Ovary (tissue), 9 donors: ENCODE measurements around the gene RNF19B. TPM values are rescaled to one million over a fixed set of nuclear protein-coding genes. Genes with fewer than 3 reads are reported as not detected.
"Not testable (repeated sequence)": the region's sequence is repeated elsewhere in the genome, so short reads cannot be mapped to it uniquely, and the experiment has no call there.

ENCODE experiments used
- DNase-seq, 5 donors: peaks; one replicate each; pipeline ENCODE4 v3.0.0-alpha.2; 2019 to 2020
- H3K27ac ChIP-seq, 2 donors: fragments of 200-600 bp; one replicate each; pipeline versions ENCODE4 v1.5.1 to v1.8.0; 2019 to 2022
- H3K27me3 ChIP-seq: fragments of 200-600 bp; one replicate; pipeline ENCODE4 v1.8.0; 2022
- H3K36me3 ChIP-seq: fragments of 200-600 bp; sonication (generic); one replicate; pipeline ENCODE4 v1.5.1; 2019
- H3K4me1 ChIP-seq: one replicate; pipeline ENCODE4 v1.8.1; 2013; ENCODE audit warnings: mild to moderate bottlenecking, moderate library complexity; ENCODE audit not compliant: insufficient read depth
- H3K4me3 ChIP-seq: fragments of 200-600 bp; sonication (generic); one replicate; pipeline ENCODE4 v1.5.1; 2017
- H3K9me3 ChIP-seq, 2 donors: fragments of 200-600 bp in 1 of 2; sonication (generic) in 1 of 2; one replicate each; pipeline versions ENCODE4 v1.5.1 to v1.8.1; 2013 to 2019; ENCODE audit warnings: mild to moderate bottlenecking in 1 of 2, moderate library complexity in 1 of 2
- CTCF ChIP-seq, 3 donors: fragments of 450-650 bp in 2 of 3; fragments of 200-600 bp in 1 of 3; IDR thresholded peaks; one replicate each; pipeline versions ENCODE4 v1.5.1 to v1.8.0; 2016 to 2022; ENCODE audit warnings: antibody characterized with exemption in 3 of 3, mild to moderate bottlenecking in 1 of 3
- EP300 ChIP-seq: sonication (generic); formaldehyde crosslinking; IDR thresholded peaks from one replicate; pipeline ENCODE4 v1.6.1; 2017; ENCODE audit warnings: antibody characterized with exemption
- POLR2A ChIP-seq: fragments of 450-650 bp; IDR thresholded peaks from one replicate; pipeline ENCODE4 v1.6.1; 2017; ENCODE audit warnings: antibody characterized with exemption, mild to moderate bottlenecking, moderate library complexity
- WGBS, 3 donors: extraction: QIAGEN DNeasy Blood & Tissue Kit in 1 of 3; methylation state at CpG; one replicate each; pipeline versions ENCODE4 v1.1.5 to v1.1.7; 2013 to 2017; 5-methylcytosine and 5-hydroxymethylcytosine counted together
- intact Hi-C, 4 donors: fragments of 100-400 bp; cut with DNase I; formaldehyde crosslinking; loops; one replicate each; pipeline versions ENCODE4 v1.11.0 to v1.15.1; 2022 to 2023
- polyA plus RNA-seq, 2 donors: library from polyadenylated mRNA; stranded (reverse); fragments of 200-250 nt in 1 of 2; fragments of 350-450 nt in 1 of 2; fragmentation: Illumina TruSeq in 1 of 2; extraction: RNeasy Lipid Tissue Mini Kit (QIAGEN cat#74804) in 1 of 2; gene quantifications; one replicate each; pipeline ENCODE4 v1.2.3, GENCODE V29; 2013 to 2014
- total RNA-seq, 7 donors: library from RNA; depleted of rRNA in 2 of 7; stranded (reverse); fragments of >200 nt in 2 of 7; fragmentation: NEBNext Ultra II Directional in 3 of 7; extraction: Animal tissue kit (Norgen Biotek cat#: 25700) in 3 of 7; gene quantifications; one replicate each; pipeline versions ENCODE4 v1.1.0 to v1.2.4, GENCODE V29; 2016 to 2023
- donor health status: DM: no; HTN: no; CAD: no; lungs with moderate emphysema.
- donor health status: DM: no; HTN: no; CAD: no.
- donor health status: Bipolar disorder and iron deficiency.
- donor health status: DM: yes; HTN: yes; CAD: no.
- donor health status: DM: no; HTN: no; CAD: no.
- donor health status: DM: yes; HTN: yes; CAD: no.

RNF19B gene
- total and polyA plus RNA-seq, 9 donors, result 11.2 to 38.0 (median 15.0) TPM

- H3K36me3 ChIP-seq, result no peaks in the 10 kb centered on the region
- no peak overlapping the region for H3K27ac ChIP-seq
- intact Hi-C loops, result loop anchor here in 1 of 4 donors (10.0 kb wide), 1 partner anchor 65 kb away; no protein-coding TSS in a partner anchor
- no peak overlapping the region for H3K4me3 ChIP-seq
- WGBS, 3 donors, result 91 to 97% (median 96%) methylated on average over 10 of the region's 10 CpGs
- H3K9me3 ChIP-seq, result no peaks in the 10 kb centered on the region
- TF ChIP-seq POLR2A (no peak), CTCF (IDR thresholded peaks at IDR 0.05) (no peak), EP300 (no peak)
- H3K27me3 ChIP-seq, result no peaks in the 10 kb centered on the region
- H3K4me1 ChIP-seq, result no peaks in the 10 kb centered on the region
- DNase-seq, result no peak
Observed at GRCh38 chr1:32980080-32980479, 15.5 kb upstream of the RNF19B start.

GRCh38 chr1:32978854-32979253, 14.2 kb upstream of the RNF19B start:
- Histone ChIP-seq H3K4me1 (no peaks in the 10 kb centered on the region), H3K36me3 (no peaks in the 10 kb centered on the region), H3K4me3 (no peak overlapping the region), H3K27ac (no peak overlapping the region), H3K27me3 (no peaks in the 10 kb centered on the region), H3K9me3 (no peaks in the 10 kb centered on the region)
- no peak for DNase-seq
- TF ChIP-seq EP300 (no peak), POLR2A (no peak), CTCF (IDR thresholded peaks at IDR 0.05) (no peak)
- 70 to 86% (median 76%) methylated on average over 4 of the region's 4 CpGs for WGBS, 3 donors
- intact Hi-C loops, result no loop called here

- Histone ChIP-seq H3K4me1 (no peaks in the 10 kb centered on the region), H3K4me3 (no peak overlapping the region), H3K9me3 (no peaks in the 10 kb centered on the region), H3K36me3 (no peaks in the 10 kb centered on the region), H3K27ac (no peak overlapping the region), H3K27me3 (no peaks in the 10 kb centered on the region)
- no peak for TF ChIP-seq EP300
- TF ChIP-seq POLR2A, result no peak
- no peak for TF ChIP-seq CTCF (IDR thresholded peaks at IDR 0.05)
- no peak for DNase-seq
- 24 to 34% (median 26%) methylated on average over 4 of the region's 4 CpGs for WGBS, 3 donors
- intact Hi-C loops, result no loop called here
Observed at GRCh38 chr1:32977546-32978087, 13.0 kb upstream of the RNF19B start.

- H3K27ac ChIP-seq, intact Hi-C loops, H3K27me3 ChIP-seq, H3K9me3 ChIP-seq, DNase-seq, H3K36me3 ChIP-seq, H3K4me1 ChIP-seq, H3K4me3 ChIP-seq: not testable (repeated sequence)
- WGBS, 3 donors, result 86 to 95% (median 94%) methylated on average over 15 to 22 of the region's 30 CpGs
Observed at GRCh38 chr1:32975055-32975454, 10.4 kb upstream of the RNF19B start.

GRCh38 chr1:32973458-32973857, 8.8 kb upstream of the RNF19B start:
- intact Hi-C loops, H3K4me1 ChIP-seq, DNase-seq, H3K27ac ChIP-seq, H3K4me3 ChIP-seq, H3K27me3 ChIP-seq, H3K9me3 ChIP-seq, H3K36me3 ChIP-seq: not testable (repeated sequence)
- 10 to 18% (median 13%) methylated on average over 1 to 4 of the region's 6 CpGs for WGBS, 3 donors
